ENCODE data around the gene MYH8. TPM values are rescaled to one million over a fixed set of nuclear protein-coding genes. Genes with fewer than 3 reads are reported as not detected.

MYH8 gene
- polyA plus RNA-seq, 1 donor (not counting 4 experiments of a cell fraction or from before 2014, with no cell fraction given) = not detected

DNA sequence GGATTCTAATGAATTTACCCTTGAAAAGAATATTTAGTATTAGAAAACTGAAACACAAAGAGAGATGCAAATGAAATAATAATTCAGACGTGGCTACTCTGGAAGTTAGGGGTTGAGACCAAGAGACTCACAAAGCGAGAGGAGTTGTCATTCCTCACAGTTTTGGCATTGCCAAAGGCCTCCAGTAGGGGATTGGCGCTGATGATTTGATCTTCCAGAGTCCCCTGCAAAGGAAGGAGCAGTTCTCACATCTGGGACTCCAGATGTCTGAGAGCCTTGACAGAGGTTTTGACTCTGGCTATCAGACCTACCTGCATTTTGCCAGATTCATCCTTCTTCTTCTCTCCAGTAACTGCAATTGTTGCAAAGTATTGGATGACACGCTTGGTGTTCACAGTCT is 6.6 kb downstream of the MYH8 start:
- no peaks in the 10 kb centered on the region for H4K20me1 ChIP-seq (ENCODE audit: control insufficient read depth, extremely low read depth, insufficient read depth, low read length)
- H3K36me3 ChIP-seq (ENCODE audit: control insufficient read depth in 2 of 2, extremely low read depth in 1 of 2, insufficient read depth in 2 of 2, low read length in 2 of 2) = no peaks in the 10 kb centered on the region
- H3K27me3 ChIP-seq (ENCODE audit: control insufficient read depth, extremely low read depth, insufficient read depth, low read length) = no peaks in the 10 kb centered on the region
- no peak for FAIRE-seq
- dilution Hi-C loops (cut with MboI; ENCODE audit: extremely low pct_ligation_motif_present, low sequenced_read_pairs) = no loop called here
- H3K27ac ChIP-seq (ENCODE audit: control insufficient read depth, insufficient read depth, low read length) = no peak overlapping the region
- no peaks in the 10 kb centered on the region for H3K9me1 ChIP-seq (ENCODE audit: control insufficient read depth, extremely low read depth, insufficient read depth, low read length)
- TF ChIP-seq, protein P1, sequence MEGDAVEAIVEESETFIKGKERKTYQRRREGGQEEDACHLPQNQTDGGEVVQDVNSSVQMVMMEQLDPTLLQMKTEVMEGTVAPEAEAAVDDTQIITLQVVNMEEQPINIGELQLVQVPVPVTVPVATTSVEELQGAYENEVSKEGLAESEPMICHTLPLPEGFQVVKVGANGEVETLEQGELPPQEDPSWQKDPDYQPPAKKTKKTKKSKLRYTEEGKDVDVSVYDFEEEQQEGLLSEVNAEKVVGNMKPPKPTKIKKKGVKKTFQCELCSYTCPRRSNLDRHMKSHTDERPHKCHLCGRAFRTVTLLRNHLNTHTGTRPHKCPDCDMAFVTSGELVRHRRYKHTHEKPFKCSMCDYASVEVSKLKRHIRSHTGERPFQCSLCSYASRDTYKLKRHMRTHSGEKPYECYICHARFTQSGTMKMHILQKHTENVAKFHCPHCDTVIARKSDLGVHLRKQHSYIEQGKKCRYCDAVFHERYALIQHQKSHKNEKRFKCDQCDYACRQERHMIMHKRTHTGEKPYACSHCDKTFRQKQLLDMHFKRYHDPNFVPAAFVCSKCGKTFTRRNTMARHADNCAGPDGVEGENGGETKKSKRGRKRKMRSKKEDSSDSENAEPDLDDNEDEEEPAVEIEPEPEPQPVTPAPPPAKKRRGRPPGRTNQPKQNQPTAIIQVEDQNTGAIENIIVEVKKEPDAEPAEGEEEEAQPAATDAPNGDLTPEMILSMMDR (optimal IDR thresholded peaks at IDR 0.05 in 1 of 3, IDR thresholded peaks at IDR 0.05 in 1 of 3, conservative IDR thresholded peaks at IDR 0.05 in 1 of 3; ENCODE audit: extremely low read depth in 1 of 3, insufficient read depth in 2 of 3, low read length in 3 of 3) = no peak
- TF ChIP-seq EZH2 (IDR thresholded peaks at IDR 0.05; ENCODE audit: low read length) = no peak
- DNase-seq (ENCODE audit: low read depth, low spot score) = no peak
- H3K4me2 ChIP-seq (ENCODE audit: control insufficient read depth, extremely low read depth, insufficient read depth, low read depth, low read length) = no peak overlapping the region
- no peaks in the 10 kb centered on the region for H3K79me2 ChIP-seq (ENCODE audit: control insufficient read depth, insufficient read depth, low read length)
- H3K4me3 ChIP-seq (ENCODE audit: control insufficient read depth in 2 of 3, extremely low read depth in 1 of 3, insufficient read depth in 2 of 3, low read depth in 1 of 3, low read length in 3 of 3) = no peak overlapping the region
- H3K4me1 ChIP-seq (ENCODE audit: control insufficient read depth, extremely low read depth, insufficient read depth, low read length) = no peaks in the 10 kb centered on the region
- no peak overlapping the region for H3K9ac ChIP-seq (ENCODE audit: control insufficient read depth, extremely low read depth, insufficient read depth, low read length)
- H2AFZ ChIP-seq (ENCODE audit: control insufficient read depth, low read length) = no peak overlapping the region
- peaks cover 2% of the 10 kb centered on the region for H3K9me3 ChIP-seq (ENCODE audit: control insufficient read depth, low read depth, low read length)

DNA sequence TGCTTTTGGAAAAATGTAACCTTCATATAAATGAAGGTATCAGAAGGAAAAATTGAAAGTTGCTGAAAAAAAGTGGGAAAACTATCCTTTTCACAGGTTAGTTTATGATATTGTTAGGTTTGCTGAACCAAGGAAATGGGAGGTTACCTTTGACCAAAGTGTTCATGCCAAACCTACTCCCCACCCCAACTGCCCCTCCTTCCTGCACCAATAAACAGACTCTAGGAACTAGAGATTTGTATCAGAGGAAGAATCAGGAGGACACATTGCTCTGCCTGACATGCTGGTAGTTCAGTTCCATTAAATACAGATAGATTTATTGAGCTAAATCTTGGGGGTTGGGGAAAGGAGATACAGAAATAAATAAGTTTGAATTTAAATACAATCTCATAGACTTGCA is 18.2 kb downstream of the MYH8 start:
- H3K4me1 ChIP-seq (ENCODE audit: control insufficient read depth, extremely low read depth, insufficient read depth, low read length) = no peaks in the 10 kb centered on the region
- H3K9me1 ChIP-seq (ENCODE audit: control insufficient read depth, extremely low read depth, insufficient read depth, low read length) = no peaks in the 10 kb centered on the region
- no peak overlapping the region for H2AFZ ChIP-seq (ENCODE audit: control insufficient read depth, low read length)
- H3K4me3 ChIP-seq (ENCODE audit: control insufficient read depth in 2 of 3, extremely low read depth in 1 of 3, insufficient read depth in 2 of 3, low read depth in 1 of 3, low read length in 3 of 3) = no peak overlapping the region
- no peaks in the 10 kb centered on the region for H4K20me1 ChIP-seq (ENCODE audit: control insufficient read depth, extremely low read depth, insufficient read depth, low read length)
- H3K36me3 ChIP-seq (ENCODE audit: control insufficient read depth in 2 of 2, extremely low read depth in 1 of 2, insufficient read depth in 2 of 2, low read length in 2 of 2) = no peaks in the 10 kb centered on the region
- H3K4me2 ChIP-seq (ENCODE audit: control insufficient read depth, extremely low read depth, insufficient read depth, low read depth, low read length) = no peak overlapping the region
- H3K9ac ChIP-seq (ENCODE audit: control insufficient read depth, extremely low read depth, insufficient read depth, low read length) = no peak overlapping the region
- dilution Hi-C loops (cut with MboI; ENCODE audit: extremely low pct_ligation_motif_present, low sequenced_read_pairs) = no loop called here
- no peak overlapping the region for H3K27ac ChIP-seq (ENCODE audit: control insufficient read depth, insufficient read depth, low read length)
- no peaks in the 10 kb centered on the region for H3K79me2 ChIP-seq (ENCODE audit: control insufficient read depth, insufficient read depth, low read length)
- no peak for TF ChIP-seq EZH2 (IDR thresholded peaks at IDR 0.05; ENCODE audit: low read length)
- TF ChIP-seq, protein P1 (optimal IDR thresholded peaks at IDR 0.05 in 1 of 3, IDR thresholded peaks at IDR 0.05 in 1 of 3, conservative IDR thresholded peaks at IDR 0.05 in 1 of 3; ENCODE audit: extremely low read depth in 1 of 3, insufficient read depth in 2 of 3, low read length in 3 of 3) = no peak
- FAIRE-seq (no peak), DNase-seq (ENCODE audit: low read depth, low spot score) (no peak)
- no peaks in the 10 kb centered on the region for H3K27me3 ChIP-seq (ENCODE audit: control insufficient read depth, extremely low read depth, insufficient read depth, low read length)
- H3K9me3 ChIP-seq (ENCODE audit: control insufficient read depth, low read depth, low read length) = no peaks in the 10 kb centered on the region
